TTC549 (cell line): Measurements from ENCODE around the gene GNAI3.

Experiments
- FAIRE-seq: peaks from 2 replicates; lab custom pipeline; 2012; peaks lifted over from hg19 to GRCh38; lab: Jason Lieb, UNC

Gene GNAI3

GRCh38 chr1:109548321-109549267 is at the start of gene GNAI3:
Gene GNAI3 (plus strand): TSS chr1:109548615. CDS start chr1:109548721, 106 bp downstream.
- no peak for FAIRE-seq

- no peak for FAIRE-seq
Measured at GRCh38 chr1:109499081-109499480, 49.3 kb upstream of the GNAI3 start.

GRCh38 chr1:109499661-109500536 is 48.5 kb upstream of the GNAI3 start:
- FAIRE-seq: no peak

DNA sequence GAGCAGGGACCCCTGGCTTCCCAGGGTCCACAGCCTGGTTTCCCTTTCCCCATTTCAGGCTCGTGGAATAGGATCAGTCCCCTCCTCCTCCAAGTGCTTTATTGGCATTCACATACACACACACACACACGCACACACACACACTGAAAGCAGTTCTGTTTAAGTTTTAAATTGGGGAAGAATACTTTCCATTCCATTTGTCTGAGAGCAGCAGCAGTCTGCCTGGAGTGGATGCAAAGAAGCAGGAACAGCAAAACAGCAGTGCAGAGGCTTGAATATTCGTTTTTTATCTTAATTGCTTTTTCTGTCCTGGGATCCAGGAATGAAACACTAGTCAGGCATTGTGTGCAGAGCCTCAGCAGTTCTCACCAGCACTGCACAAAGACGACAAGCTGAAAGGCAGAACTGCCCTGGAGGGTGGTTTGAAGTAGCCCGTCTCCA is 47.5 kb upstream of the GNAI3 start:
- FAIRE-seq: no peak

GRCh38 chr1:109501644-109502363 is 46.6 kb upstream of the GNAI3 start:
- FAIRE-seq: no peak

GRCh38 chr1:109502364-109502851 is 46.0 kb upstream of the GNAI3 start:
- no peak for FAIRE-seq

- FAIRE-seq: no peak
Measured at GRCh38 chr1:109503935-109504334, 44.5 kb upstream of the GNAI3 start.

- no peak for FAIRE-seq
Measured at GRCh38 chr1:109504974-109505373, 43.4 kb upstream of the GNAI3 start.

- FAIRE-seq: no peak
Measured at GRCh38 chr1:109508001-109508872, 40.2 kb upstream of the GNAI3 start.

GRCh38 chr1:109508873-109509175 is 39.6 kb upstream of the GNAI3 start:
- no peak for FAIRE-seq

DNA sequence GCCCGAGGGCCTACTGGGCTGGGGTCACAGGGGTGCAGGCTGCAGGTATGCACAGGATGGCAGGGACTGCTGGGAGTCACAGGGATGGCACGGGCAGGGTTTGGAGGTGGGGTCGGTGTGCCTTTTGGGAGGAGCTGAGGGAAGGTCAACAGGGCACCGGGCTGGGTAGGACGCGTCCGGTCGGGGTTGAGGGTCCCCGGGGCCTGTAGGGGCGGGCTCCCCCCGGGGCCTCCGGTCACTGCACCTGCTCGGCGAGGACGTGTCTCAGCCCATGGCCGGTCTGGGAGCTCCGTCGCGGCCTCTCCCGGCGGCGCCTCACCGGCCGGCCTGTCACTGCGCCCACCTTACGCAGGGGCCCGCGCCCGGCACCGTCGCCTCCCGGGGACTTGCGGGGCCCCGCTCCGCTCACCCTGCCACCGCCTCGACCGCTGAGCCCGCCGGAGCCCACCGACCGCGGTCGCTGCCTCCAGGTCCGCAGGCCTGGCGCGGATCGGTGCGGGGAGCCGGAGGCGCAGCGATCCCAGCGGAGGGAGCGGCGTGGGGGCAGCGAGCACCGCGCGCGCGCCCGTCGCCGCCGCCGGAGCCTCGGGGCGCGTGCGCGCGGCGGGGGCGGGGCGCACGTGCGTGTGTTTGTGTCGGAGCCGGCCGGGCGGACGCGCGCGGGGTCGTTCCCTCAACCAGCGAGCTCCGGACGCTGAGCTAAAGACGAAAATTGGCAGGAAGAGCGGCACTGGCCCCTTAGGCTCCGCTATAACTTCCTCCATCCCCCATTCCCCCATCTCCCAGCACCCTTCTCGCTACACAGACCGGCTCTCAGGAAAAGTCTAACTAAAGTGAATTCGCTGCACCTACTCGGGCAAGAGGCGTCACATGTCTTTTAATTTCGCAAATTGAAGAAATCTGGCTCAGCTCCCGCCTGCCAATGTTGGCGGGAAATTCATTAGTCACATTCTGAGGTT is 39.0 kb upstream of the GNAI3 start, which contains the start of gene AMIGO1:
Gene AMIGO1, minus strand, starts transcription at position 552 of the 959 bp plus-strand sequence. CDS start 815 bp downstream, outside the sequence.
- no peak for FAIRE-seq

DNA sequence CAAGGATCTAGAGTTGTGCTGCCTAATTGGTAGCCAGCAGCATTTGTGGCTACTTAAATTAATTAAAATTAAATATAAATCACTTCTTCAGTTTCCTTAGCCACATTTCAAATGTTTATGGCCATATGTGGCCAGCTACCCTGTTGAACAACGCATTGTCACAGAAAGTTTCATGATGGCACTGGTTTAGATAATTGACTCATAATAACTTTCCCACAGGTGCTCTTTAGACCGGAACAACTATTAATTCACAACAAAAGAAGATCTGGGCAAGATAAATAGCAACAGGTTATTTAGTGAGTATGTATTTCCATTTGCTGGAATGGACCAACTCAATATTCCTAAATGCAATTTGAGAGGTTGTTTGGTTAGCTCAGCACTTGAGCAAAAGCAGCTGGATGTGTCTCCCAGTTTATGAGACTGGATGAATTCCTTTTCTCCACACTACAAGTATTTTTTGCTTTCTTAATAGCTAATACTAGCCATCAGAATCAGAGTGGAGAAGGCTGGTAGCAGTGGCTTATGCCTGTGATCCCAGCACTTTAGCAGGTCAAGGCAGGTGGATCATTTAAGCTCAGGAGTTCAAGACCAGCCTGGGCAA is 35.2 kb upstream of the GNAI3 start:
- no peak for FAIRE-seq

- FAIRE-seq: no peak
Measured at GRCh38 chr1:109514846-109515245, 33.6 kb upstream of the GNAI3 start.

DNA sequence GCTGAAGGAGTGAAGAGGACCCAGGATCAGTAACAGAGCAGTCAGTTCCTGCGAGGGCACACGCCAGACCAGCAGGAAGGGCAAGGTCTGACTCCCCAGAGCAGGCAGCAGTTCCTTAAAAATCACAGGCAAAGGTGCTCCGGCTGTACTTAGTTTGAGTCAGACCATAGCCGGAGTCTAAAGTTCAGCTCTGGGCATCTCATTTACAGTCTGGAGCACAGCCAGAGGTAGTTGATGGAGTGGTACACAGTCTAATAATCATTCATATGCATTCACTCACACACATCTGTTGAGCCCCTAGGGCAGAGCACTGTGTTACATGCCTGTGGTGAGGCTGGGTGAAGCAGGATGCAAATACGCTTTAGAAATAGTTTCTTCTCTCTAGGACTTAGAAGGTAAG is 31.5 kb upstream of the GNAI3 start:
- no peak for FAIRE-seq

DNA sequence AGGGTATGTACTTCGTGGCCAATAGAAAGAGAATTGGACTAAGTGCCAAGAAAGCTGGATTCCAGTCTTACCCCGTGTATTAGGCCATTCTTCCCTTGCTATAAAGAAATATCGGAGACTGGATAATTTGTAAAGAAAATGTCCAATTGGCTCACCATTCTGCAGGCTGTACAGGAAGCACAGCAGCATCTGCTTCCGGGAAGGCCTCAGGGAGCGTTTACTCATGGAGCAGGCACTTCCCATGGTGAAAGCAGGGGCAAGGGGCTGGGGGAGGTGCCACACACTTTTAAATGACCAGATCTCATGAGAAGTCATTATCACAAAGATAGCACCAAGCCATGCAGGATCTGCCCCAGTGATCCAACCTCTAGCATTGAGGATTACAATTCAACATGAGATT is 31.1 kb upstream of the GNAI3 start:
- FAIRE-seq: no peak

DNA sequence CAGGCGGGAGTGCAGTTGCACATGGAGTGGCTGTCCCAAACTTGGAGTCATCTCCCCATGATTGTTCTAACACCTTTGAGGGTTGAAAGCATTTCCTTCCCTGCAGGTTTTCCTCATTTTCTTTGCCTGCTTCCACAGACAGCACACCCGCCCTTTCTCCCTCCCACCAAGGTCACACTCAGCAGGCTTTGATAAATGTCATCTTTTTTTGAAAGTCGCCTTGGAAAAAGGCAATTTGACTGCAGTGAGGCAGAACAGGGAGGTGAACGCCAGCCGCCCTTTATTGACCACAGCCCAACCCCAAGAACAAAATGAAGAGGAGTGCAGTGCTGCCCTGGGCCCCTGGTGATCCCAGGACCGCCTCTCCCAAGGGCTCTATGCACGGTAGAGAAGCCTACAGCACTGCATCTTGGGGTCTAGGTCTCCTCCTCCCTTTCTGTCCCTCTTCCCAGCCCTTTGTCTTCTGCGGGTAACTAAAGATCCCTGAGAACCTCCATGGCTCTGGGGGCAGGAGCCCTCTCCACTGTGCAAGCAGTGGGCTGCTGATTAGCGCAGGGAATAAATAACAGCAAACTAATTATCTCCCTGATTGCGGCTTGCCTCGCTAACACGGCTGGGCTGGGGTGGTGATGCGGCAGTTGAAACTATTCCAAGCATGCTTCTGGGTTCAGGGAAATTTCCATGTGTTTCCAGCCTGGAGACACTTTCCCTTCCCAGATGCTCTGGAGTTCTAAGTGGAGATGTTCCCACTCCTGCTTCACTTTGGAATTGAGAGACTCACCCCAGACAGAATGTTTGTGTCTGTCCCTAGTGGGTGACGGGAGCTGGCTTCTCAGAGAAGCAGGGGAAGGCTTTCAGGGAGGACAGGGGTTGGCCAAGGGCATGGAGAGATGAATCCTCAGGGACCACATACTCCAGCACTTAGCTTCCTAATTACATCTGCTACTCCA is 27.1 kb upstream of the GNAI3 start:
- FAIRE-seq: no peak

DNA sequence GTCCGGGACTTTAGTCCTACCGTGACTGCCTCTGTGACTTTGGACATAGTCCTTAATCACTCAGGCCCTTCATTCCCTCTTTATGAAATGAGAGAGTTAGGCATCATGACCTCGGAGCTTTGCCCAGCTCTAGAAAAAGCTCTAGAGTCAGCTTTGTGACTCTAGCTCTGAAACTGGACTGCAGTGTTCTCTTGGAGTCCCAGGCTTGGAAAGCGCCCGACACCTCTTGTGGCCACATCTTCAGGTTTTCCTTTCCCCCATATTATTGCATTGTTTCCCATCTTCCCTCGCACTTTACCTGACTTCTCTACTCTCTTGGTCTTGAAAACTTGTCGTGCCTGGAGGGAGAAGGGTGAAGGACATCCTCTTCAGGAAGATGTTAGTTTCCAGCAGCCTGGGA is 26.4 kb upstream of the GNAI3 start:
- FAIRE-seq: no peak

- no peak for FAIRE-seq
Measured at GRCh38 chr1:109523706-109524105, 24.7 kb upstream of the GNAI3 start.
